ENCODE measurements around the gene PSPN.

- TF ChIP-seq CTCF (IDR thresholded peaks at IDR 0.05) (no peak), EZH2 (IDR thresholded peaks at IDR 0.05; ENCODE audit: borderline replicate concordance, insufficient read depth, low read depth, low read length, poor library complexity, severe bottlenecking) (no peak)
These were observed 39.3 kb upstream of the PSPN start for GRCh38 chr19:6414793-6415590.

Data from B cell (primary cell).